ENCODE results near the gene SLCO2A1.
"Not testable (repeated sequence)": the region's sequence is repeated elsewhere in the genome, so short reads cannot be mapped to it uniquely, and the experiment has no call there.

The SLCO2A1 gene

GRCh38 chr3:134029734-134030378 lies at the start of gene SLCO2A1:
Gene SLCO2A1 (minus strand): TSS chr3:134029925. CDS start chr3:134029802, 123 bp downstream.
- peaks cover 66% of the 10 kb centered on the region for H3K27me3 Mint-ChIP-seq
- no peak for DNase-seq
- peak within 1 kb of the TSS; percentile 71 to 83 for H3K4me3 Mint-ChIP-seq
- peaks cover 14% of the 10 kb centered on the region for H3K4me1 Mint-ChIP-seq
- ATAC-seq: peak; percentile 55
- peak within 1 kb of the TSS in 1 of 2 donors; percentile 59 for H3K27ac Mint-ChIP-seq
- H3K9me3 Mint-ChIP-seq: no peaks in the 10 kb centered on the region

- no peak for ATAC-seq
- peaks cover 3% of the 10 kb centered on the region for H3K27me3 Mint-ChIP-seq
- no peak overlapping the region for H3K4me3 Mint-ChIP-seq
- DNase-seq: no peak
- no peak overlapping the region for H3K27ac Mint-ChIP-seq
- H3K9me3 Mint-ChIP-seq: no peaks in the 10 kb centered on the region
- H3K4me1 Mint-ChIP-seq: no peaks in the 10 kb centered on the region
Measured at GRCh38 chr3:134079111-134079547, 49.4 kb upstream of the SLCO2A1 start.

DNA sequence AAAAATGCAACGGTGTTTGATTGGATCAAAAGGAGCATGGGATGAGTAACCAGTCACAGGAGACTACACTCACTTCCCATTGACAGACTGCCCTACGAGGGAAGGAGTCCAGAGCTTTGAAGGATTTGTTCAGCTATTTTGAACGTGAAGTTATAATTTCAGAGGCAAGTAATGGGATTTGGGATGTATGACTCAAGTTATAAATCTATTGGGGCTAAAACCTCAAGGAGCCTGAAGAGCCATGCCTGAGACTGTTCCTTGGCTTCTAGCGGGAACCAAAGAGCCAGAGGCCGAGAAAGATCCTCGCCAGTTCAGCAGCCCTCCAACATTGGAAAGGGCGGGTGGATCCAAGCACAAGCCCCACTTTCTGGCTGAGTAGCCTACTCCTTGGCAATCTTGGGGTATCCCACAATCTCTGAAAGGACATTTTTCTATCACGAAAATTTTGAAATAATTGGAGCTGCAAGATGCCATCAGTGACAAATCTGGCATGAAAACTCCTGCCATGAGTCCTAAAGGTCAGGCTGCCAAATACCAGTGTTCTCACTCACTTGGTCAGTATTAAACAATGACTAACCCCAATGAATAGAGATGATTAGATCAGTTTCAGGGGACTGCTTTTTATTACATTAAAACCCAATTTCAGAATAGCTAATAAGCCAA lies 48.6 kb upstream of the SLCO2A1 start:
- H3K4me1 Mint-ChIP-seq: no peaks in the 10 kb centered on the region
- no peak overlapping the region for H3K4me3 Mint-ChIP-seq
- no peaks in the 10 kb centered on the region for H3K9me3 Mint-ChIP-seq
- no peak overlapping the region for H3K27ac Mint-ChIP-seq
- no peak for ATAC-seq
- no peak for DNase-seq
- peaks cover 11% of the 10 kb centered on the region for H3K27me3 Mint-ChIP-seq

GRCh38 chr3:134077649-134078161 lies 48.0 kb upstream of the SLCO2A1 start:
- H3K27ac Mint-ChIP-seq: peak overlapping the region in 1 of 2 donors; percentile 34
- no peaks in the 10 kb centered on the region for H3K9me3 Mint-ChIP-seq
- no peak for ATAC-seq
- DNase-seq: no peak
- H3K4me3 Mint-ChIP-seq: no peak overlapping the region
- no peaks in the 10 kb centered on the region for H3K4me1 Mint-ChIP-seq
- peaks cover 11% of the 10 kb centered on the region for H3K27me3 Mint-ChIP-seq

- no peak overlapping the region for H3K27ac Mint-ChIP-seq
- DNase-seq (no peak), ATAC-seq (no peak)
- no peaks in the 10 kb centered on the region for H3K9me3 Mint-ChIP-seq
- H3K4me1 Mint-ChIP-seq: no peaks in the 10 kb centered on the region
- no peak overlapping the region for H3K4me3 Mint-ChIP-seq
- peaks cover 11% of the 10 kb centered on the region for H3K27me3 Mint-ChIP-seq
Measured at GRCh38 chr3:134076851-134077250, 47.1 kb upstream of the SLCO2A1 start.

GRCh38 chr3:134075846-134076245 lies 46.1 kb upstream of the SLCO2A1 start:
- Mint-ChIP-seq H3K9me3 (no peaks in the 10 kb centered on the region), H3K4me1 (no peaks in the 10 kb centered on the region), H3K27ac (no peak overlapping the region), H3K27me3 (peaks cover 11% of the 10 kb centered on the region), H3K4me3 (no peak overlapping the region)
- no peak for ATAC-seq
- DNase-seq: no peak

- H3K4me1 Mint-ChIP-seq: no peaks in the 10 kb centered on the region
- DNase-seq: no peak
- ATAC-seq: no peak
- no peaks in the 10 kb centered on the region for H3K9me3 Mint-ChIP-seq
- no peak overlapping the region for H3K4me3 Mint-ChIP-seq
- H3K27me3 Mint-ChIP-seq: peaks cover 11% of the 10 kb centered on the region
- no peak overlapping the region for H3K27ac Mint-ChIP-seq
Measured at GRCh38 chr3:134075568-134075825, 45.8 kb upstream of the SLCO2A1 start.

DNA sequence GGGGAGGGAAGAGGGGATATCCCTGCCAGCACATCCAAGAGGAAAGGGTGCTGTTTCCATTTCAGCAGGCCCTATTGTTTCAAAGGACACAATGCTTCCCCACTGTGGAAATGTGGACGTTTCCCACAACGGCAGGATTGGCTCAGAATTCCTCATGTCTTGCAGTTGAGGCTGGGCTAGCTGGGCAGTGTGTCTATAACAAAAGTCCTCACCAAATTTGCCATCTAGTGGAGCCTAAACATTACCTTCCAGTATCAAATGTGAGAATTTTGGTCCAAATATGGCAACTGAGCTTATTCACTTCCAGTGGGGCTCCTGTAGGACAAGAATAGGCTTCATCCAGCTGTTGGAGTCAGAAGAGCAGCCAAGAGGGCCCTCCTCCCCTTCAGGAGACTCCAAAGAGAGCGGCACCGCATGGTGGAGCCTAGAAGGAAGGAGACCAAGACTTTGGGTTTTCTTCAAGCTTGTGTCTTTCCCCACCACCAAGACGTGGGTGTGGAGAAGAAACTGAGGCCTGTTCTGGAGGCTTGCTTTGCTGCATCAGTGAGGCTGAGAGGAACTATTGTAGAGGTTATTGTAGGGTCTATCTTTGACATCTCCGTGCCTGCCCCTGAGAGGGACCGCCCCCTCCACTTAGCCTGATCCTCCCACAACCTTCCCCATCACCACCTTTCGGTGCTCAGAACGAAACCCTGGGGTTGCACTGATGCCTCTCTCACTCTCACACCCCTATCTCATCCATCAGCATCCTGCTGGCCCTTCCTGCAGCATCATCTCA lies 45.3 kb upstream of the SLCO2A1 start:
- Mint-ChIP-seq H3K4me3 (no peak overlapping the region), H3K27ac (no peak overlapping the region), H3K4me1 (no peaks in the 10 kb centered on the region), H3K27me3 (peaks cover 11% of the 10 kb centered on the region), H3K9me3 (no peaks in the 10 kb centered on the region)
- DNase-seq (no peak), ATAC-seq (no peak)

GRCh38 chr3:134074001-134074789 lies 44.5 kb upstream of the SLCO2A1 start:
- no peak overlapping the region for H3K4me3 Mint-ChIP-seq
- H3K27ac Mint-ChIP-seq: no peak overlapping the region
- ATAC-seq (peak; percentile 11), DNase-seq (no peak)
- H3K27me3 Mint-ChIP-seq: peaks cover 11% of the 10 kb centered on the region
- H3K4me1 Mint-ChIP-seq: no peaks in the 10 kb centered on the region
- H3K9me3 Mint-ChIP-seq: no peaks in the 10 kb centered on the region

DNA sequence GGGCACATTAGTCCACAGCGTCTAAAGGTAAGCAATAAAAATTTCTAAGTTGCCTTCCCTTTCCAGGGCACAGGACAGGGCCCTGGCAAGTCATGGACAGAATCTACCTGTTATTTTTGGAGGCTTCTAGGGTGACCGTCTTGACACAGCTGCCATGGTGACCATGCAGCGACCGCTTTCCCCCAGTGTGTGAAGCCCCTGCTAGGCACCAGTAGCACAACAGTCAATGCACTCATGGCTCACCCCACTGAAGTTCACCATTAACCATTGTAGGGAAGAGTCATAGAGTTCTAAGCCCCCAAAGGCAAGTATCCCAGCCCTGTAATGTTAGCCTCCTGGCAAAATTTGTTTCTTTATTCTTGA lies 43.8 kb upstream of the SLCO2A1 start:
- Mint-ChIP-seq H3K4me3 (no peak overlapping the region), H3K27ac (no peak overlapping the region), H3K4me1 (no peaks in the 10 kb centered on the region), H3K9me3 (no peaks in the 10 kb centered on the region), H3K27me3 (peaks cover 11% of the 10 kb centered on the region)
- DNase-seq: no peak
- no peak for ATAC-seq

DNA sequence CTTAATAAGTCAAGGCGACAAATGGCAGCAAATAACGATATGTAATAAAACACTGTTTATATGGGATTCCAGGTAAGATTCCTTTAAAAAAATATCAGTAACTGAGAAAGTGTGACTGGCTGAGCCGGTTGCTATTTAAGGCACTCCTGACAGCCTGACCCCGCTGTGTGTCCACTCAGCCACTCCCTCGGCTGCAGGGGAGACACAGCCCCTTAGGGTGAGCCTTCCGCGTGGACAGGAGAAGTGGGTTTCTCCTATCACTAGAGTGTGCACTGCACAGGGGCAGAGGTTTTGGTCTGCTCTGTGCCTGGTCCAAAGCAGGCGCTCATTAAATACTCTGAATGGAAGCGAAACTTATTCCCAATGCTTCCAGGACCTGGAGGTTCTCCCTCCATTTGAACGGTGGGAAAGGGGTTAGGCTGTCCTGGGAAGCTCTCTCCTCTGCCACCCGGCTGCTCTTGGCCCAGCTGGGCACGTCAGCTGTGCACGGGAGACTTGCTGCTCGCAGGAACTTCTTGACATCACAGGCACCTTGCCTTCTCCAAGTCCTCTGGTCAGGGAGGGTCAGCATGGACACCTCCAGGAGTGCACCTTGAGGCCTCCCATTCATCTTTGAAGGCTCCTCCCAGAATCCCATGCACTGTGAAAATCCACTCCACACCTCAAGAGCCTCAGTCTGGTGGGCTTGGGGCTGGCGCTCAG lies 43.3 kb upstream of the SLCO2A1 start:
- Mint-ChIP-seq H3K27ac (no peak overlapping the region), H3K4me3 (no peak overlapping the region), H3K27me3 (peaks cover 11% of the 10 kb centered on the region), H3K4me1 (no peaks in the 10 kb centered on the region), H3K9me3 (no peaks in the 10 kb centered on the region)
- DNase-seq (no peak), ATAC-seq (no peak)

DNA sequence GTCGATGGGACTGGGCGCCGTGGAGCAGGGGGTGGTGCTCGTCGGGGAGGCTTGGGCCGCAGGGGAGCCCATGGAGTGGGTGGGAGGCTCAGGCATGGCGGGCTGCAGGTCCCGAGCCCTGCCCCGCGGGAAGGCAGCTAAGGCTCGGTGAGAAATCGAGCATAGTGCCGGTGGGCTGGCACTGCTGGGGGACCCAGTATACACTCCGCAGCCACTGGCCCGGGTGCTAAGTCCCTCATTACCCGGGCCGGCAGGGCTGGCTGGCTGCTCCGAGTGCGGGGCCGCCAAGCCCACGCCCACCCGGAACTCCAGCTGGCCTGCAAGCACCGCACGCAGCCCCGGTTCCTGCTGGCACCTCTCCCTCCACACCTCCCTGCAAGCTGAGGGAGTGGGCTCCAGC lies 40.6 kb upstream of the SLCO2A1 start:
- not testable (repeated sequence) for DNase-seq, ATAC-seq, H3K27ac Mint-ChIP-seq, H3K9me3 Mint-ChIP-seq, H3K4me1 Mint-ChIP-seq, H3K4me3 Mint-ChIP-seq
- H3K27me3 Mint-ChIP-seq: peaks cover 11% of the 10 kb centered on the region

- no peak overlapping the region for H3K4me3 Mint-ChIP-seq
Measured at GRCh38 chr3:134068429-134068828, 38.7 kb upstream of the SLCO2A1 start.

GRCh38 chr3:134067531-134068161 lies 37.9 kb upstream of the SLCO2A1 start:
- H3K9me3 Mint-ChIP-seq: no peaks in the 10 kb centered on the region
- no peak overlapping the region for H3K27ac Mint-ChIP-seq
- DNase-seq (no peak), ATAC-seq (peak; percentile 4)
- no peaks in the 10 kb centered on the region for H3K4me1 Mint-ChIP-seq
- H3K4me3 Mint-ChIP-seq: no peak overlapping the region
- H3K27me3 Mint-ChIP-seq: no peaks in the 10 kb centered on the region

More at GRCh38 chr3:134068429-134068828, 38.7 kb upstream of the SLCO2A1 start:
- H3K9me3 Mint-ChIP-seq: no peaks in the 10 kb centered on the region
- H3K27me3 Mint-ChIP-seq: peaks cover 1% of the 10 kb centered on the region
- no peaks in the 10 kb centered on the region for H3K4me1 Mint-ChIP-seq
- H3K27ac Mint-ChIP-seq: peak overlapping the region in 1 of 2 donors; percentile 30
- no peak for DNase-seq
- no peak for ATAC-seq

Measured in stimulated activated naive CD8-positive, alpha-beta T cell treated with anti-CD3 and anti-CD28 coated beads, Interleukin-15, amount 100 ng/mL, for 72 hours (primary cell).